ENCODE results near the gene CTSD. TPM values are rescaled to one million over a fixed set of nuclear protein-coding genes. Genes with fewer than 3 reads are reported as not detected.

CTSD gene
- total and polyA plus RNA-seq, 2 of the 8 experiments (the other 6 are each of a cell fraction or from before 2014, with no cell fraction given): 169 to 173 TPM

- H3K79me2 ChIP-seq (ENCODE audit: control insufficient read depth in 1 of 2, insufficient read depth in 2 of 2, low read length in 2 of 2): peaks cover 0 to 12% of the 10 kb centered on the region in 2 experiments; a peak in 2 of 4 replicates
- DNase-seq (ENCODE audit: low read depth in 1 of 2, low spot score in 2 of 2): no peak
- no peaks in the 10 kb centered on the region for H3K9me3 ChIP-seq (ENCODE audit: insufficient read depth in 2 of 2, low read depth in 1 of 2, low read length in 1 of 2)
- no peak overlapping the region for H3K18ac ChIP-seq (ENCODE audit: extremely low read depth, low read length)
- POLR2A ChIA-PET (ENCODE audit: partially characterized antibody): interaction anchor here (0.6 to 2.4 kb wide), 5 partner anchors 9 to 20 kb away, joined by 3 to 6 read pairs (median 3); no protein-coding TSS in a partner anchor
- peaks cover 0 to 6% (median 3%) of the 10 kb centered on the region in 4 experiments; a peak in 5 of 7 replicates for H3K4me1 ChIP-seq (replicated peaks in 1 of 4; ENCODE audit: control insufficient read depth in 3 of 4, insufficient read depth in 4 of 4, low read length in 3 of 4)
- no peak overlapping the region for H3K4me3 ChIP-seq (ENCODE audit: extremely low read depth in 1 of 4, insufficient read depth in 2 of 4, low read depth in 3 of 4, low read length in 4 of 4)
- H2AK5ac ChIP-seq (ENCODE audit: low read depth, low read length): no peak overlapping the region
- CTCF ChIA-PET (ENCODE audit: partially characterized antibody): interaction anchor here (0.7 to 2.1 kb wide), 5 partner anchors 65 to 115 kb away, joined by 3 to 7 read pairs (median 3); no protein-coding TSS in a partner anchor
- no peak overlapping the region for H2BK12ac ChIP-seq (ENCODE audit: low read depth, low read length)
- 0 out of 2 replicates have a peak, but pooled peaks cover 2% of the 10 kb centered on the region for H3K79me1 ChIP-seq (ENCODE audit: low read depth, low read length)
- H3K27me3 ChIP-seq (replicated peaks in 1 of 4; ENCODE audit: control insufficient read depth in 3 of 4, extremely low read depth in 1 of 4, insufficient read depth in 3 of 4, low read length in 3 of 4): no peaks in the 10 kb centered on the region
- no peak overlapping the region for H2BK120ac ChIP-seq (replicated peaks; ENCODE audit: low read depth, low read length)
- H4K8ac ChIP-seq (ENCODE audit: extremely low read depth, insufficient read depth, low read length): peak overlapping the region; percentile 22; the same call in 1 of the 2 replicates
- no peak overlapping the region for H3K56ac ChIP-seq (replicated peaks; ENCODE audit: insufficient read length, low read depth, low read length)
- peak overlapping the region in 1 of 2 experiments; percentile 86; a peak in 1 of 4 replicates for H3K4me2 ChIP-seq (ENCODE audit: insufficient read depth in 1 of 2, low read depth in 2 of 2, low read length in 2 of 2)
- H2BK15ac ChIP-seq (ENCODE audit: low read length): no peak overlapping the region
- peaks cover 2 to 9% of the 10 kb centered on the region in 2 experiments for H4K20me1 ChIP-seq (replicated peaks in 1 of 2; ENCODE audit: control insufficient read depth in 1 of 2, insufficient read depth in 2 of 2, low read length in 2 of 2)
- peaks cover 6% of the 10 kb centered on the region; the same call in 1 of the 2 replicates for H3K23me2 ChIP-seq (ENCODE audit: low read depth, low read length)
- H2BK5ac ChIP-seq (ENCODE audit: low read depth, low read length): no peak overlapping the region
- no peak overlapping the region for H3K14ac ChIP-seq (ENCODE audit: insufficient read length)
- no peak overlapping the region for H3K9ac ChIP-seq (replicated peaks in 1 of 4; ENCODE audit: extremely low read depth in 1 of 4, low read depth in 3 of 4, low read length in 3 of 4)
- no peak for FAIRE-seq
- H4K91ac ChIP-seq (replicated peaks; ENCODE audit: insufficient read length, low read length): no peak overlapping the region
- H3K27ac ChIP-seq (ENCODE audit: low read depth, low read length): no peak overlapping the region
- no peak overlapping the region for H3K23ac ChIP-seq (ENCODE audit: insufficient read length)
- peaks cover 0 to 18% (median 2%) of the 10 kb centered on the region in 4 experiments; a peak in 5 of 8 replicates for H3K36me3 ChIP-seq (ENCODE audit: control insufficient read depth in 2 of 4, insufficient read depth in 4 of 4, low read length in 3 of 4)
- H4K5ac ChIP-seq (ENCODE audit: insufficient read length, low read depth, low read length): no peak overlapping the region
- no peak overlapping the region for H2BK20ac ChIP-seq (ENCODE audit: low read length)
- no peak overlapping the region for H2AFZ ChIP-seq (ENCODE audit: low read length)
- 89% methylated on average over 12 of the region's 12 CpGs; no CpG with 5 or more reads in 1 of the 2 experiments for WGBS, 2 experiments (ENCODE audit: extremely low coverage in 1 of 2, insufficient coverage in 1 of 2, insufficient read length in 1 of 2, insufficient replicate concordance in 2 of 2, low coverage in 1 of 2, low lambda C conversion rate in 2 of 2, missing lambda C conversion rate in 1 of 2)
- H3K4ac ChIP-seq (replicated peaks; ENCODE audit: insufficient read length, low read depth, low read length): no peak overlapping the region
- TF ChIP-seq TAF7 (optimal IDR thresholded peaks at IDR 0.05; ENCODE audit: borderline replicate concordance, low read depth, low read length) (no peak), GABPA (IDR thresholded peaks at IDR 0.05; ENCODE audit: borderline replicate concordance, insufficient read depth, low read length) (no peak), KDM4A (IDR thresholded peaks at IDR 0.05; ENCODE audit: low read depth, low read length, severe bottlenecking) (no peak), POLR2A (IDR thresholded peaks at IDR 0.05; ENCODE audit: control extremely low read depth in 1 of 2, low read depth in 2 of 2, low read length in 2 of 2) (no peak), RFX5 (IDR thresholded peaks at IDR 0.05; ENCODE audit: borderline replicate concordance, low read depth, low read length) (no peak), KDM1A (IDR thresholded peaks at IDR 0.05; ENCODE audit: borderline replicate concordance, low read length) (no peak), YY1 (IDR thresholded peaks at IDR 0.05; ENCODE audit: low read depth, low read length) (no peak), RNF2 (IDR thresholded peaks at IDR 0.05; ENCODE audit: borderline replicate concordance, low read depth, low read length, missing control alignments, poor library complexity, severe bottlenecking) (no peak), ZNF274 (IDR thresholded peaks at IDR 0.05; ENCODE audit: borderline replicate concordance, extremely low read depth, low read length) (no peak), ATF3 (IDR thresholded peaks at IDR 0.05; ENCODE audit: insufficient read depth, low read depth, low read length) (no peak), NANOG (IDR thresholded peaks at IDR 0.05; ENCODE audit: insufficient read depth, low read depth, low read length, poor library complexity, severe bottlenecking) (no peak)
Observed at GRCh38 chr11:1761857-1762536, 1.7 kb downstream of the CTSD start.
